Smooth muscle cell (in vitro differentiated cells): ENCODE measurements around the gene GCM1. TPM values are rescaled to one million over a fixed set of nuclear protein-coding genes. Genes with fewer than 3 reads are reported as not detected.

ENCODE experiments used
- DNase-seq: peaks from one replicate; lab custom pipeline; 2025; ENCODE audit not compliant: unreplicated experiment; lab: John Stamatoyannopoulos, UW
- H2AFZ ChIP-seq: fragments of 200-600 bp; sonication (generic); 2 replicates; pipeline ENCODE4 v1.6.0; 2016; ENCODE audit warnings: antibody characterized with exemption, low read depth, mild to moderate bottlenecking
- H3F3A ChIP-seq: fragments of 200-600 bp; sonication (generic); 2 replicates; pipeline ENCODE4 v1.6.0; 2017; ENCODE audit warnings: antibody characterized with exemption, low read depth
- H3K27ac ChIP-seq: fragments of 200-600 bp; sonication (generic); 2 replicates; pipeline ENCODE4 v1.5.1; 2016; ENCODE audit warnings: low read depth, mild to moderate bottlenecking
- H3K27me3 ChIP-seq: fragments of 200-600 bp; sonication (generic); 2 replicates; pipeline ENCODE4 v1.6.1; 2016; ENCODE audit warnings: low read depth, mild to moderate bottlenecking
- H3K36me3 ChIP-seq: fragments of 200-600 bp; sonication (generic); 2 replicates; pipeline ENCODE4 v1.5.1; 2016; ENCODE audit warnings: low read depth
- H3K4me1 ChIP-seq: fragments of 200-600 bp; sonication (generic); 2 replicates; pipeline ENCODE4 v1.5.1; 2016; ENCODE audit warnings: low read depth
- H3K4me2 ChIP-seq: fragments of 200-600 bp; sonication (generic); 2 replicates; pipeline ENCODE4 v1.6.0; 2016; ENCODE audit warnings: mild to moderate bottlenecking
- H3K4me3 ChIP-seq: fragments of 200-600 bp; sonication (generic); 2 replicates; pipeline ENCODE4 v1.5.1; 2016; ENCODE audit warnings: mild to moderate bottlenecking
- H3K79me2 ChIP-seq: fragments of 200-600 bp; sonication (generic); 2 replicates; pipeline ENCODE4 v1.6.0; 2016; ENCODE audit warnings: low read depth, mild to moderate bottlenecking
- H3K9ac ChIP-seq: fragments of 200-600 bp; sonication (generic); 2 replicates; pipeline ENCODE4 v1.6.0; 2016; ENCODE audit warnings: low read depth
- H3K9me3 ChIP-seq: fragments of 200-600 bp; sonication (generic); replicated peaks from 2 replicates; pipeline ENCODE4 v1.5.1; 2016; ENCODE audit warnings: low read depth
- H4K20me1 ChIP-seq: fragments of 200-600 bp; sonication (generic); 2 replicates; pipeline ENCODE4 v1.6.0; 2016; ENCODE audit warnings: low read depth
- CTCF ChIP-seq: fragments of 200-600 bp; sonication (generic); IDR thresholded peaks from 2 replicates; pipeline ENCODE4 v1.5.1; 2017; ENCODE audit warnings: borderline replicate concordance, mild to moderate bottlenecking, antibody characterized with exemption; ENCODE audit not compliant: insufficient read depth, poor library complexity, severe bottlenecking
- WGBS: methylation state at CpG from one replicate; pipeline ENCODE4 v1.1.7; 2016; ENCODE audit warnings: low lambda C conversion rate; 5-methylcytosine and 5-hydroxymethylcytosine counted together
- polyA plus RNA-seq: library from polyadenylated mRNA; unstranded; fragments of >200 nt; fragmentation: Nextera tagmentation; extraction: Ambion mirVana; gene quantifications from 2 replicates; pipeline ENCODE4 v1.2.1, GENCODE V29; 2016
- total RNA-seq: library from RNA; depleted of rRNA; stranded (reverse); fragments of >200 nt; gene quantifications from 2 replicates; pipeline ENCODE4 v1.2.3, GENCODE V29; 2014

Gene GCM1
- total RNA-seq (not detected in 2 replicates), polyA plus RNA-seq (not detected in 2 replicates)

- H3K4me1 ChIP-seq: no peaks in the 10 kb centered on the region
- H3K4me2 ChIP-seq: no peak within 1 kb of the TSS
- no peaks in the 10 kb centered on the region for H3K79me2 ChIP-seq
- 95% methylated on average over 5 of the region's 5 CpGs for WGBS
- no peak for DNase-seq
- H3K27ac ChIP-seq: no peak within 1 kb of the TSS
- no peaks in the 10 kb centered on the region for H3K9me3 ChIP-seq
- H3F3A ChIP-seq: no peaks in the 10 kb centered on the region
- H4K20me1 ChIP-seq: no peaks in the 10 kb centered on the region
- no peak within 1 kb of the TSS for H3K4me3 ChIP-seq
- no peaks in the 10 kb centered on the region for H3K27me3 ChIP-seq
- TF ChIP-seq CTCF: no peak
- no peak within 1 kb of the TSS for H2AFZ ChIP-seq
- no peaks in the 10 kb centered on the region for H3K36me3 ChIP-seq
- no peak within 1 kb of the TSS for H3K9ac ChIP-seq
These were observed at the start of gene GCM1 for GRCh38 chr6:53148684-53149083. GCM1 (minus strand) TSS chr6:53148841; CDS start chr6:53145632, 3,209 bp downstream.

- H3K27me3 ChIP-seq: no peaks in the 10 kb centered on the region
- H3K4me2 ChIP-seq: no peak overlapping the region
- H3K27ac ChIP-seq: no peak overlapping the region
- no peak for TF ChIP-seq CTCF
- WGBS: 88% methylated on average over 3 of the region's 3 CpGs
- no peak overlapping the region for H3K4me3 ChIP-seq
- H3F3A ChIP-seq: no peaks in the 10 kb centered on the region
- no peaks in the 10 kb centered on the region for H3K79me2 ChIP-seq
- no peaks in the 10 kb centered on the region for H3K9me3 ChIP-seq
- no peaks in the 10 kb centered on the region for H3K36me3 ChIP-seq
- no peak overlapping the region for H2AFZ ChIP-seq
- H3K9ac ChIP-seq: no peak overlapping the region
- peaks cover 6% of the 10 kb centered on the region for H3K4me1 ChIP-seq
- no peak for DNase-seq
- no peaks in the 10 kb centered on the region for H4K20me1 ChIP-seq
These were observed 48.9 kb upstream of the GCM1 start for GRCh38 chr6:53197553-53197952.

- TF ChIP-seq CTCF: no peak
- H3K27ac ChIP-seq: no peak overlapping the region
- 59% methylated on average over 3 of the region's 4 CpGs for WGBS
- H3K4me1 ChIP-seq: peaks cover 9% of the 10 kb centered on the region
- H3F3A ChIP-seq: no peaks in the 10 kb centered on the region
- no peaks in the 10 kb centered on the region for H3K9me3 ChIP-seq
- no peaks in the 10 kb centered on the region for H4K20me1 ChIP-seq
- no peak overlapping the region for H3K4me2 ChIP-seq
- no peak for DNase-seq
- H2AFZ ChIP-seq: no peak overlapping the region
- H3K4me3 ChIP-seq: no peak overlapping the region
- H3K36me3 ChIP-seq: no peaks in the 10 kb centered on the region
- no peak overlapping the region for H3K9ac ChIP-seq
- H3K79me2 ChIP-seq: no peaks in the 10 kb centered on the region
- H3K27me3 ChIP-seq: no peaks in the 10 kb centered on the region
These were observed 46.4 kb upstream of the GCM1 start for GRCh38 chr6:53195048-53195447.

- Histone ChIP-seq H3K36me3 (no peaks in the 10 kb centered on the region), H3K9ac (no peak overlapping the region), H3K4me2 (no peak overlapping the region), H4K20me1 (no peaks in the 10 kb centered on the region), H3K27ac (no peak overlapping the region), H3F3A (no peaks in the 10 kb centered on the region), H3K79me2 (no peaks in the 10 kb centered on the region), H2AFZ (peak overlapping the region; percentile 77), H3K4me3 (no peak overlapping the region), H3K9me3 (no peaks in the 10 kb centered on the region), H3K27me3 (no peaks in the 10 kb centered on the region), H3K4me1 (peaks cover 9% of the 10 kb centered on the region)
- 37% methylated on average over 5 of the region's 5 CpGs for WGBS
- no peak for TF ChIP-seq CTCF
- no peak for DNase-seq
These were observed 44.1 kb upstream of the GCM1 start for GRCh38 chr6:53192682-53193188.
